GM12891 (cell line): Measurements from ENCODE around the gene MAZ.

ENCODE experiments used
- POLR2A ChIP-seq: IDR thresholded peaks from 2 replicates; pipeline ENCODE4 v1.6.1; 2011; ENCODE audit warnings: low read depth, low read length, control low read depth
- POLR2AphosphoS5 ChIP-seq: IDR thresholded peaks from 2 replicates; pipeline ENCODE4 v1.6.1; 2011; ENCODE audit warnings: low read depth, low read length, control low read depth
- TAF1 ChIP-seq: IDR thresholded peaks from 2 replicates; pipeline ENCODE4 v1.6.1; 2011; ENCODE audit warnings: low read depth, low read length, control low read depth

DNA sequence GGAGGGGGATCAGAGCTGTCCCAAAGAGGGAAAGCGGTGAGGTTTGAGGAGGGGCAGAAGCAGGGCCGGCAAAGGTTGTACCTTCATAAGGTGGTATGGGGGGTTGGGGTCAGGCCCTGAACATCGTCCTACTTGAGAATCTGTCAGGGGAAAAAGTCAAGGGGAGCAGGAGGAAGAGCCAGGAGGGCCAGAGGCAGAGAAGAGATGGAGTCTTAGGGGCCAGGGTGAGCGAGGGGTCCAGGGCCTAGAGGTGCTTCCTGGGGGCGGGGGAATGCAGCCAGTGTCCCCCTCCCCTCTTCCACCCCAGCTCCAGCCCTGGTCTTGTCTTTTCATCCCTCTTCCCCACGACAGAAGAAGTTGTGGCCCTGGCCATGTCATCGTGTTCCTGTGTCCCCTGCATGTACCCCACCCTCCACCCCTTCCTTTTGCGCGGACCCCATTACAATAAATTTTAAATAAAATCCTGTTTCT, 4.4 kb downstream of the MAZ start:
- TF ChIP-seq POLR2AphosphoS5: no peak
- no peak for TF ChIP-seq TAF1
- TF ChIP-seq POLR2A: no peak
